NCI-H2029 treated with DMSO at 0.1 percent for 48 hours (cell line): Measurements from ENCODE around the gene TMEM89.

Experiments
- DNase-seq: peaks from one replicate; lab custom pipeline; 2025; lab: John Stamatoyannopoulos, UW

Gene TMEM89

GRCh38 chr3:48612309-48612708 is 9.3 kb downstream of the TMEM89 start:
- DNase-seq: no peak

- DNase-seq: peak; percentile 70
Measured at GRCh38 chr3:48609088-48610005, 12.2 kb downstream of the TMEM89 start, which contains the start of gene UQCRC1. UQCRC1 (minus strand) TSS chr3:48609646; CDS start chr3:48609620, 26 bp downstream.

DNA sequence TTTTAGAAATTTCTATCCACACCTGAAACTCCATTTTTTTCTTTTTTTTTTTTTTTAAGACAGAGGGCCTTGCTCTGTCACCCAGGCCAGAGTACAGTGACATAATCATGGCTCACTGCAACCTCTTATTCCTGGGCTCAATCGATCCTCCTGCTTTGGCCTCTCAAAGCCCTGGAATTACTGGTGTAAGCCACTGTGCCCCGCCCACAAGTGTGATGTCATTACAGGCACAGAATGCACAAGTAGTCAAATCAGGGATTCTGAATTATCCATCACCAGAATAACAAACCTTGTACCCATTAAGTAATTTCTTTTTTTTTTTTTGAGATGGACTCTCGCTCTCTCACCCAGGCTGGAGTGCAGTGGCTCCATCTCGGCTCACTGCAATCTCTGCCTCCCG is 14.1 kb downstream of the TMEM89 start:
- no peak for DNase-seq

DNA sequence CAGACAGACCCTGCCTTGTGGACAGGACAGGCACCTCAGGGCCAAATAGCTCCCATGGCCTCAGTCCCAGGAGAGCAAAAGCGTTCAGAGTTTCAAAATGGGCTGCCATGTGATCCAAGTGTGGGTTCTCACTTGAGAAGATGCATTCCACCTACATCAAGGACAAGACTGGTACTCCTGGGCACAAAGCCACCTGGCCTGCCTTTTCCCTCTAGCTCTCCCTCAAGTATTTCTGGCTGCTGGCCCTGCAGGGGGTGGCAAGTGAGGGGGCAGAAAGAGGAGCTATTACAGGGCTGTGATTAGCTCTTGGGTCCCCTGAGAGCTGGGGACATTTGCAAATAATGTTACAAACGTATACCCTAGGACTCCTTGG is 20.0 kb downstream of the TMEM89 start:
- no peak for DNase-seq

DNA sequence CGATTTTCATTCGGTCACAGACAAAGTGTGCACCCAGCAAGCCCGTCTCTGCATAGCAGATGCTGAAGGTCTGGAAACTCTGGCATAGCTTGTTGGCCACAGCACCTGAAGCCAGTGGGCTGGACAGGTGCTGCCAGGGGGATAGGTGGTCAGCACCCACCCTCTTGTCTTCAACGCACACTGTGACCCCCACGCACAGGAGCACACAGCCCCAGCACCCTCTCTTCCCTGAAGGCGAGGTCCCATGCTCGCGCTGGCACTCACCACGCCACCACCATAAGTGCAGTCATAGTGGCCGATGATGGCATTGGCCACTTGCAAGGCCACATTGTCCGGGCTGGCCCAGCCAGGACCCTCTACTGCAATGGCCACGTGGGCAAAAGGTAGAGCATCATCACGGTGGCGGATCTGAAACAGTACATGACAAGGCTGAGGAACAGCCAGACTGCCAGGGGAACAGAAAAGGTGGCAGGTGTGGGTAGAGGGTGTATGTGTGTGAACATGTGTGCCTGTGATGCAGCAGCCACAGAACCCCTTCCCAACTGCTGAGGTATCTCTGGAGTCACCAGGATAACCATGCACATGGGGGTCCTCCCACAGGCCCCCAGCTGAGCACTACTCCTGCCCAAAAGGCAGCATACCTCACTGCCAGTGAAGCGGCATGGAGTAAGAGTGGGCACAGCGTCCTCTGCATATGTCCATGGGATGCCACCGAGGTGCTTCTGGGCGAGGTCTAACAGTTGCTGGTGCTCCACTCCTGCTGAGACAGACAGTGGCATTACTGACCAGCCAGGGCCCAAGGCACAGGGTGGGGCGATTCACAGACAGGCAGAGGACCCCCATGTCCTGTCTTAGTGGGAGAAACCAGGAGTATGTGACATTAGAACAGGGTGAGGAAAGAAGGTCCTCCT is 20.6 kb downstream of the TMEM89 start:
- no peak for DNase-seq

GRCh38 chr3:48599509-48600285 is 21.9 kb downstream of the TMEM89 start:
- DNase-seq: no peak

- no peak for DNase-seq
Measured at GRCh38 chr3:48599077-48599501, 22.5 kb downstream of the TMEM89 start.

GRCh38 chr3:48598323-48599076 is 23.1 kb downstream of the TMEM89 start:
- no peak for DNase-seq

DNA sequence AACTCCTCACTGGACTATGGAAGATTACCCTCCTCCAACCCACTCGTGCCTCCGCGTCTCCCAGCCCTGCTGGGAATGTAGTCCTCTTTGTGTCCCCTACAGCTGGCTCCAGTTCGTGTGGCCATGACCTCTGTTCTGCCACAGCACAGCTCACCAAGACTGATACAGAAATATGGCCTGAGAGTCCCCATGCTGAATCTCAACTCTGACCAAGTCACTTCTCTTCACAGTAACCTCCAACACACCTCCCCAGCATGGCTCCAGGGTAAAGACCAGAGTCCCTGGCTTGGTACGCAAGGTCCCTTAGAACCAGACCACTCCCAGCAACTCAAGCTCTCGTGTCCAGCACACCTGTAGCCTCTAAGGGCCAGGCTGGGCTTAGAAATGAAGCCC is 24.2 kb downstream of the TMEM89 start:
- DNase-seq: no peak

- no peak for DNase-seq
Measured at GRCh38 chr3:48596676-48597407, 24.7 kb downstream of the TMEM89 start.

DNA sequence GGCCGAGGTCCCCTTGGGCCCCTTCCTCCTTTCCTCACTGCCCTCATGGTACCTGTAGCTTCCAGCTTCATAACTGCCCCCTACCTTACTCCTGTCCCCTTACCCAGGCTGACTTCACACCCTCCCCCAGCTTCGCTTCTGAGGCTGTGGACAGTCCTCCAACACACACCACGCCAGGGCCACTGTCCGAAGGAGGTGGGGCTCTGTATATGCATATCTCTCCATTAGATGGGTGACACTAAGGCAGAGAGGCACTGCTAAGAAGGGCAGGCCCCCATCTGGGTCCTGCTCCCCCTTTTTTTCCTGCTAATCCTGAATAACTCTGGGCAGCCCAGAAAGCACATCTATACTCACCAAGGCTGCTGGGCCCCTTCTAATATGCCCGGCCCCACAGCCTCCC is 25.4 kb downstream of the TMEM89 start:
- no peak for DNase-seq

- no peak for DNase-seq
Measured at GRCh38 chr3:48595526-48596121, 25.9 kb downstream of the TMEM89 start.

- no peak for DNase-seq
Measured at GRCh38 chr3:48595075-48595525, 26.5 kb downstream of the TMEM89 start, which contains the start of gene COL7A1. COL7A1 (minus strand) TSS chr3:48595329; CDS start chr3:48595159, 170 bp downstream.

GRCh38 chr3:48594417-48595049 is 27.0 kb downstream of the TMEM89 start:
- no peak for DNase-seq

DNA sequence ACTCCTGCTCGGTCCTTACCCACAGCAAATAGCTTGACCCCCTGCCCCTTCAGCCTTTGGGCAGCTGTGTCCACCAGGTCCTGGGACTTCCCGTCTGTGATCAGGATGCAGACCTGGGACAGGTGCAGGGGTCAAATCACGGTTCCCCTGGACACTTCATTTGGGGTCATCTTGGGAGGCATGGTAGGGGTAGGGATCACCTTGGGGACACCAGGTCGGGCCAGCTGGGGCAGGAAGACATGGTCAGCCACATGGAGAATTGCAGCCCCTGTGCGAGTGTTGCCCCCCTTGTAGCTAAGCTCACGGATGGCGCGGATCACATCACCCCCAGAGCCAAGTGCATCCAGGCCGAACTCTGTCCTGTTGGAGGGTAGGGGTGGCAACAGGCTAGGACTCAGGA is 28.2 kb downstream of the TMEM89 start:
- no peak for DNase-seq

GRCh38 chr3:48592519-48593087 is 29.0 kb downstream of the TMEM89 start:
- no peak for DNase-seq

- no peak for DNase-seq
Measured at GRCh38 chr3:48591886-48592518, 29.6 kb downstream of the TMEM89 start.

DNA sequence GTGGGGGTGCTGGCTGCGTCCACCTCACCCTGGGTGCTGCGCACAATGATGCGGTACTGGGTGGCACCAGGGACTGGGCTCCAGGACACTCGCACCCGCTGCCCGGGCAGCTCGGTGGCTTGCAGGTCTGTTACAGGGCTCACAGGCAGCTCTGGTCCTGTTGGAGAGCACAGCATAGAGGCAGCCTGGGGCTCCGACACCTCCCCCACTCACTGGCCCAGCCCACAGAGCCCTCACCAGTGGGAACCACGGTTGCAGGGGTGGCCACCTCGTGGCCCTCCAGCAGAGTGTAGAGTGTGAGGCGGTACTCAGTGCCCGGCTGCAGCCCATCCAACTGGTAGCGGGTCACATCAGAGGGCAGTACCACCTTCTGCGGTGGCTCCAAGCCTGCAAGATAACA is 30.1 kb downstream of the TMEM89 start:
- no peak for DNase-seq

- no peak for DNase-seq
Measured at GRCh38 chr3:48588230-48588629, 33.3 kb downstream of the TMEM89 start.
